GM19468 (cell line): Measurements from ENCODE around the gene CACNA2D3.

Experiments
- ATAC-seq: cut with Tn5 transposase; IDR thresholded peaks from one replicate; pipeline ENCODE4 v1.9.1; 2021; ENCODE audit warnings: mild to moderate bottlenecking, moderate library complexity, moderate number of reproducible peaks; ENCODE audit not compliant: unreplicated experiment; ENCODE audit errors: extremely low read depth

The CACNA2D3 gene

GRCh38 chr3:54510506-54510905 is 388.2 kb downstream of the CACNA2D3 start:
- ATAC-seq: no peak

DNA sequence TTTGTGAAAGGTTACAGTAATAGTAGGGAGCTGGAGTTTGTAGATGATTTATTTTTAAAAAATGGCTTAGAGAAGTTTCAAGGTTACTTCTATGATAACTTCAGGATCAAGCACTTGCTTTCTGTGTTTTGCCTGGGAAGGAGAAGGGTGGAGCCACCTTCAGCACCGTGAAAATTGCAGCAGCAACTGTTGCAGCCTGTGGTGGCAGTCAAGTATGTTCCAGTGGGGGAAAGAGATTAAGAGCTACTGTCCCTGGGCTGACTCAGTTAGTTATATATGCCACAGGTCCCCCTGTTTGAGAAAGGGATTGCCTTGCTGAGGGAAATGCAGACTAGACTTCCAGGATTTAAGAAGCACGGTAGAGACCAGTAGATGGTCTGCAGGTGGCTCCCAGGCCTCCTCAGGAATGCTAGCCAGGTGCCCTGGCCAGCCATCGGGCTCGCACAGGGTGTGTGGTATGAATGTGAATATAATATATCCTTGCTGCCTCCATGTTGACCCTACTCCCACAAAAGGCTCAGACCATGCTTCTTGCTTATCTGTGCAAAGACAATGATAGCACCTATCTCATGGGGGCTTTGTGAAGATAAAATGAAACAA is 389.5 kb downstream of the CACNA2D3 start:
- no peak for ATAC-seq

DNA sequence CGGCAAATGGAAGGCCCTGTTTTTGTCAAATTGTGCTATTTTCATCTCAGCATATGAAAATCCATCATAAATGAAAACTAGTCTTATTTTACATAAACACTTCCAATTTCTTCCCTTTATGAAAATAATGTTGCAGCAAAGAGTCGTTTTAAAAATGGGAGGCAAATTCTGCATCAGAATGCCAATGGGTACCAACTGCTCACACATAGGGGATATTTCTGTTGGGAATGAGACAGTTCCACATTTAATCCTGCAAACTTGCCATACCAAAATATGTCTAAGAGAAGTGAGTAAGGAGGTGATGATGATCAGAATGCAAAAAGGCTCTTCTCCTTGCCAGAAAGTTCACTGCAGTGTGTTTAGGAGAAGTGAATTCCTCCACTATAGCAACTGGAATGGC is 391.7 kb downstream of the CACNA2D3 start:
- no peak for ATAC-seq

GRCh38 chr3:54514416-54514815 is 392.1 kb downstream of the CACNA2D3 start:
- no peak for ATAC-seq

- ATAC-seq: no peak
Observed at GRCh38 chr3:54515441-54516213, 393.3 kb downstream of the CACNA2D3 start.

DNA sequence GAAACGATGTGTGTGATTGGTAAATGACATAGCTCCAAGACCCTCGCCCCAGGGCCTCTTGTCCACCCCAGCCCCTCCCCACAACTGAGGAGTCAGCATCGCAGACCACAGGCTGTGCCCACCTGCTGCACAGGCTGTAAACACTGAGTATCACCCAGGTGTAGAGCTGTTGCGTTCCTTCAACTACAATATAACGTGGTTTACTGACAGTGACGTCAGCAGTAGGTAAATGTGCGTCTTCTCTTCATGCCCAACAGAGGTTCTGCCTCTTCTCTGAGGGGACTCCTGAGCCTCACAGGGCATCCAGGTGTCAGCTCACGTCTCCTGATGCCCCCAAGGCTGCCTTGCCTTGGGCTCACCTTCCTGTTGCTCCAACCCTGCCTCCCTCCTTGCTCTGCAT is 395.1 kb downstream of the CACNA2D3 start:
- no peak for ATAC-seq

DNA sequence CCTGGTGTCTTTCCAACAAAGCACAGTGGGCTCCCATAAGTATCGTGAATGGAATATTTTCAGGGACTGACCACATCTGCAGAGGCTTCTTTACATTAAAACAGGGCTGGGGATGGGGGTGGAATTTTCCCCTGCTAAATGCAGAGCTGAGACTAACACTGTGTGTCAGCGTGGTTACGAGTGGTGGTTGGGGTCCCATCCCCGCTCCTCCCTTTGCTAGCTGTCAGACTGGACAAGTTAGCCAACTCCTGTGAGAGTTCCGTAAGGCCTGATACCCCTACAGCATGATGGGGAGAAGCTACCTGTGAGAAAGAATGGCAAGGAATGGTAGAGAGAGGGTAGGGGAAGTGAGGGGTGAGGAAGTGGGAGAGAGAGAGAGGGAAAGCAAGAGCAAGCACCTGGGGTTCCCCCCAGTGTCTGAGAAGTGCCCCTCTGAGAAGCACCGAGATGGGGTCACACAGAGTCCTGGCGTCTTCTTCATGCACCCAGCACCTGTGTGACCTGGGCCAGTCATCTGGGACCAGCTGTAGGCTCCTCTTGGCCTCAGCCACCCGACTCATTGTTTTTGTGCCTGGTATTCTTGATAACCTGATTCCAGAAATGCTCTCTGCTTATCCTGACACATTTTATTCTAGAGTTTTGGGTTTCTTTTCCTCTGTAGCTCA is 395.8 kb downstream of the CACNA2D3 start:
- ATAC-seq: no peak

- no peak for ATAC-seq
Observed at GRCh38 chr3:54519493-54519892, 397.1 kb downstream of the CACNA2D3 start.

GRCh38 chr3:54520060-54520459 is 397.7 kb downstream of the CACNA2D3 start:
- no peak for ATAC-seq

DNA sequence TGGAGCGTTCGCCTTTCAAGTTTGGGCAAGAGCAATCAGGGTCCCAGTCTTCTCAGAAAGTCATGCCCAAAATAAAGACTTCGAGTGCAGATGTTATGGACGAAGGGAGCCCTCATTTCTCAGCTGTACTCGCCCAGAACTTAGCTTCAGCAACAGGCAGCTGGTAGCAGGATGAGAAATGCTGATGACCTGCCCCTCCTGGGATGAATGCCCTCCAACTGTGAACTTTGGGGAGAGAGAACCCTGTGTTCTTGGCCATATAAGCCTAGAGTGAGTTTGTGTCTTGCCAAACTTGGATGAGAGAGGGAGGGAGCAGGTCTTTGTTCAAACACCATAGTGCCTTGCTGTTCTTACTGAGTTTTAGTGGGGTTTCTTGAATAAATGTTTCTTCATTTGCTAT is 405.2 kb downstream of the CACNA2D3 start:
- no peak for ATAC-seq

DNA sequence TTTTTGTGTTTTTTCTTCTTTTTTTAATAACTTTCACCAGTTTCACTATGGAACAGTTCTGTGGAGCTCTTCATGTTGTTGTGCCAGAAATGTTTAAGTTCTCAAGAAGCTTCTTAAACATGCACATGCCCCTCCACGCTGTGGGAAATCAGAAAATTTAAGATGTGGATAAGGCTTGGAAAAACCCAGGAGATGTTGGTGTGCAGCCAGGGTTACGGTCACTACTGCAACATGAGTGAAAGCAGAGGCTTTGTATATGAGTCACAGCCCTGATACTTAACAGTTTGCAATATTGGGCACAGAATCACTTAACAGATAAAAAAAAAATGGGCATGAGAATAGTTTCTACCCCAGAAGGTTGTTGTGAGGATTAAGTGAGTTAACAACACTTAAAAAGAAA is 405.6 kb downstream of the CACNA2D3 start:
- ATAC-seq: no peak

DNA sequence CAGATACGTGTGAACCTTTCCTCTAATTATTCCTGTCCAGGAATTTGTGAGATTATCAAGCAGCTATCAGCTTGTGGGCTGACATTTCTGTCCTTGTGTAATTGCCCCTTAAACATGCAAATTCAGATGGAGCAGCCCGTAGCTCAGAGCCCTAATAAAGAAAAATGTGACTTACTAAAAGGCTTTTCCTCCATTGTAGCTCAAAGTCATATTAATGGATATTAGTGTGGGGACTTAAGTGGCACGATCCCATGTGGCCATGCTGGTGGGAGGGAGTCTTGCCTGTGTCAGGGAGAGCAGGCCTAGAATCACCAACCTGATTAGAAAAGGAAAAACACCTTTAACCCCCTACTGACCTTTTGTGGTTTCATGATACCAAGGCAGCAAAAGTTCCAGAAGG is 406.3 kb downstream of the CACNA2D3 start:
- ATAC-seq: no peak

DNA sequence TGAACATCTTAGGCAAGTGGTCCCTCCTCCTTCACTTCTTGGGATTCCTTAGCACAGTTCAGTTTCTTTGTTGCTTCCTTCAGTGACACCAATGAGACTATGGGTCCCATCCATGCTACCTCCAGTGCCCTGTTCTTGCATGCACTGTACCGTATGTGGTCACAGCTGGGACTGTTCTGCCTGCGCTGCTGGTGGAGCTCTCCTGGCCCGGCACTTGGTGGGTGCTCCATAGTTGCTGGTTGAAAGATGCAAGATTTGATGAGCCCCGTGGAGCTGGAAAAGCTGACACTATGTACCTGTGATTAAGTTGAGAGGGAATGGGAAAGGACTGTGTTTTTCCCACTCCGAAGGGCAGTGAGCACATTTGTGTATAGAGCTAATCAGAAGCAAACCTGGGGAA is 407.7 kb downstream of the CACNA2D3 start:
- ATAC-seq: no peak

DNA sequence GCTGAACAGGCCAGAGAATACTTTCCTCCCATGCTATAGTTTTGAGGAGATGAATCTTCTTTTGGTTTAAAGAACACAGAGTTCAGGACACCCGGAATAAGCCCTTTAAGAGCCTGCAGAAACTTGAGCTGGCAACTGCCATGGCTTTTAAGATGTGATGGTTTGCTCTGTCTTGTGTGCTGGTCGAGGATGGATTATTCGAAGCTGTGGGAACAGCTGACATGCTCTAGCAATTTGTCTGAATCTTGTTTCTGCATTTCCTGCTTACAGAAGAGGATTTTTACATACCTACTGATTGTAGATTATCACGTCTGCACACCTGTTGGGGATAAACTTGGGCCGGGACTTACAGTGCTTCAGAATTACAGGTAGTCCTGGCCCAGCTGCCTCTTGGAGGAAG is 408.6 kb downstream of the CACNA2D3 start:
- no peak for ATAC-seq

- no peak for ATAC-seq
Observed at GRCh38 chr3:54531741-54532140, 409.4 kb downstream of the CACNA2D3 start.

DNA sequence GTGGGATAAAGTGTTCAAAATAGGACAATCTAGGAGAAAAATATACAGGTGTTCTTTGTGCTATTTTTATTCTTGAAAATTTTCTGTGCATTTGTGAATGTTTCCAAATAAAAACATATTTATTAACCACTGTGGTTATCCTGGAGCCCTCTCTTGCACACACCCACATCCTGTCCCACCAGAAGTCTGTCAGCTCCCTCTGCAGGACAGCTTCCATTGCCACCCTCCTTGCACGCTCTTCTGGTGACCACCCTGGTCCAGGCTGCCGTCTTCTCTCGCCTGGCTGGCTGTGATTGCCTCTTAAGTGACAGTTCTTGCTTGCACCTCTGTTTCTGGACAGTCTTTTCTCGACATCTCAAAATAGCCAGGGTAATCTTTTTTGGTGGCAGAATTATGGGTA is 411.5 kb downstream of the CACNA2D3 start:
- no peak for ATAC-seq

GRCh38 chr3:54535619-54536018 is 413.3 kb downstream of the CACNA2D3 start:
- ATAC-seq: no peak

DNA sequence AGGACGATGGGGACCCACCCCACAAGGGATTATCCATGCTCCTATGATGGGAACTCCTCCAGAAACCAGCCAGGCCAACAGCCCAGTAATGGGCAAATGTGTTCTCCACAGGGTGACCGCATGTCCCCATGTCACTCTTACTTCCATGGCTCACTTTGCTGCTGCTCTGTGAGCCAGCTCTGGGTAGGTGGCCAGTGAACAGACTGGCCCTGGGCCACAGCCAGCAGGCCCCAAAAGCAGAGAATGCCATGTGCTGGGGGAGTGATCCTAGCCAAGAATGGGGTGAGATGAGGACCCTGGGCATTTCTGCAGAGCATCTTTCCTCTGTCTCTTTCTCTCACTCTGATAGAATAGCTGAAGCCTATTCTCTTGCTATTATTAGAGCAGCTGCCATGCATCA is 414.1 kb downstream of the CACNA2D3 start:
- no peak for ATAC-seq

DNA sequence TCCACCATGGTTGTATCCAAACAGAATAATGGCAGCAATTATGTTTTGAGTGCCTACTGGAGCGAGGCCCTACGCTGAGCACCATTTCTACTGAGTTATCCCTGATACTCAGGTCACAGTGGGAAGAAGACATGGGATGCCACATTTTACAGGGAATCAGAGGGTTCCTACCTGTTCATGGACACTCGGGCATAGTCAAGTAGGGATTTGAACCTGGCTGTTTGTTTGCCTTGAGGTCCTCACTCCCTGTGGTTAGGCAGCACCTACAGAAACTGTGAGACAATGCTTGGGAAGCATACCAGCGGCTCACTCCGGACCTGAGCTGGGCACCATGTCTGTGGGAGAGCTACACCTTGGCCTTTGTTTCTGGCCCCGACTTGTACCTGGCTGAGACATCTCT is 415.2 kb downstream of the CACNA2D3 start:
- no peak for ATAC-seq

GRCh38 chr3:54538346-54538745 is 416.0 kb downstream of the CACNA2D3 start:
- ATAC-seq: no peak

GRCh38 chr3:54541369-54541768 is 419.0 kb downstream of the CACNA2D3 start:
- no peak for ATAC-seq

GRCh38 chr3:54543446-54543845 is 421.1 kb downstream of the CACNA2D3 start:
- ATAC-seq: no peak
